UCSD-AML1 (cell line): ENCODE measurements around the gene CABP1.
A peak's percentile ranks its signal among the peaks of the same experiment; 100 is the strongest.
"Not testable (repeated sequence)": the region's sequence is repeated elsewhere in the genome, so short reads cannot be mapped to it uniquely, and the experiment has no call there.

ENCODE experiments used
- DNase-seq: peaks from one replicate; lab custom pipeline; 2025; ENCODE audit not compliant: unreplicated experiment; lab: John Stamatoyannopoulos, UW

The CABP1 gene

GRCh38 chr12:120639771-120640721 is at the start of gene CABP1:
Gene CABP1 (plus strand): TSS chr12:120640626. CDS start chr12:120640686, 60 bp downstream.
- DNase-seq, result no peak

- no peak for DNase-seq
These were observed 49.6 kb upstream of the CABP1 start for GRCh38 chr12:120590741-120591407.

- no peak for DNase-seq
These were observed 48.0 kb upstream of the CABP1 start for GRCh38 chr12:120592121-120593049.

GRCh38 chr12:120596901-120597300 is 43.5 kb upstream of the CABP1 start:
- no peak for DNase-seq

- DNase-seq, result no peak
These were observed 42.6 kb upstream of the CABP1 start for GRCh38 chr12:120597861-120598260.

DNA sequence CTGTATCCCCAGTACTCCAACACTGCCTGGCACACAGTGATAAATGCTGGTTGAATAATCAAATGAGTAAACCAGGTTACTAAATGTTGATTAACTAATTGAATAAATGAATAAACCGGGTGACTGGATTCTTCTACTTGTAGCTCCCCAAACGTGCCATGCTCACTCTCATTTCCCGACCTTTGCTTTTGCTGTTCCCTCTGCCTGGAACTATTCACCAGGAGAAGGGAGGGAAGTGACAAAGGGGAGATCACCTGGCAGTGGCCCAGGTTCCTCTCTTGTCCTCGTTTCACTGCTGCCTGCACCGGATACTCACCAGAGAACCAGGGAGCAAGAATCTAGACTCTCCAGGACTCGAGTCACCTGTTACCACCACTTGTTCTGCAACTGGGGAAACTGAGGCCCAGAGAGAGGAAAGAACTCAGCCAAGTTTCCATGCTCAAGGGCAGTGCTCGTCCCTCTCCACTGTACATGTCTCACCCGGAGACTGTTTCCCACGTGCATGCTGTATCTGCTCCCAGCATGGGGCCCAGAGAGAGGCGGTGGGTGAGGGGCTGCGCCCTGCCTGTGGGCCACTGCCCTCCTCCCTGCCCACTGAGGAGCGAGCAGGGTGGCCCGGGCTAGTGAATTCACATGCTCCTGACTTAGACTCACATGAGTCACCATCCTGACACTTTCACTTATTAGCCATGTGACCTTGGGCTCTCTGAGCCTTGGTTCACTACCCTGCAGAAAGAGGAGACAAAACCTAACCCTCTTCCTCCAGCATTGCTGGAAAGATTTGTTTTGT is 41.6 kb upstream of the CABP1 start:
- DNase-seq, result no peak

- no peak for DNase-seq
These were observed 40.5 kb upstream of the CABP1 start for GRCh38 chr12:120599672-120600552.

DNA sequence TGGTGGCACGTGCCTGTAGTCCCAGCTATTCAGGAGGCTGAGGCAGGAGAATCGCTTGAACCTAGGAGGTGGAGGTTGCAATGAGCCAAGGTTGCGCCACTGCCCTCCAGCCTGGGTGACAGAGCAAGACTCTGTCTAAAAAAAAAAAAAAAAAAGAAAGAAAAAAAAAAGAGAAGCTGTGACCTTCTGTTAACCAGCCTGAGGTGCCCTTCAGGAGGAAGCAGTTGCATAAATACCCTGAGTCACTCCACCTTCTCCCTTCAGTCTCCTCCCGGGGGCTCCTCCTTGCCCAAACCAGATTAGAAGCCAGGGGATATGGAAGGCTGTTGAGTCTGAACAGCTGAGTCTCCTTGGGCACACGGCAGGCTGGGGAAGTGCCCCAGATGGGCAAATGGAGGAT is 38.0 kb upstream of the CABP1 start:
- peak; percentile 38 for DNase-seq

DNA sequence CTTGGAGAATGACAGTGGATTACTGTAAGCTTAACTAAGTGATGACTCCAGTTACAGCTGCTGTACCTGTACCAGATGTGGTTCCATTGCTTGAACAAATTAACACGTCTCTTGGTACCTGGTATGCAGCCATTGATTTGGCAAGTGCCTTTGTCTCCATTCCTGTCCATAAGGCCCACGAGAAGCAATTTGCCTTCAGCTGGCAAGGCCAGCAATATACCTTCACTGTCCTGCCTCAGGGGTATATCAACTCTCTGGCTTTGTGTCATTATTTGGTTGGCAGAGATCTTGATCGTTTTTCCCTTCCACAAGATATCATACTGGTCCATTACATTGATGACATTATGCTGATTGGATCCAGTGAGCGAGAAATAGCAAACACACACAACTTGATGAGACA is 29.9 kb upstream of the CABP1 start:
- no peak for DNase-seq

- not testable (repeated sequence) for DNase-seq
These were observed 28.9 kb upstream of the CABP1 start for GRCh38 chr12:120611534-120611933.

- DNase-seq, result no peak
These were observed 25.6 kb upstream of the CABP1 start for GRCh38 chr12:120614848-120615247.

GRCh38 chr12:120617193-120617592 is 23.2 kb upstream of the CABP1 start:
- not testable (repeated sequence) for DNase-seq

DNA sequence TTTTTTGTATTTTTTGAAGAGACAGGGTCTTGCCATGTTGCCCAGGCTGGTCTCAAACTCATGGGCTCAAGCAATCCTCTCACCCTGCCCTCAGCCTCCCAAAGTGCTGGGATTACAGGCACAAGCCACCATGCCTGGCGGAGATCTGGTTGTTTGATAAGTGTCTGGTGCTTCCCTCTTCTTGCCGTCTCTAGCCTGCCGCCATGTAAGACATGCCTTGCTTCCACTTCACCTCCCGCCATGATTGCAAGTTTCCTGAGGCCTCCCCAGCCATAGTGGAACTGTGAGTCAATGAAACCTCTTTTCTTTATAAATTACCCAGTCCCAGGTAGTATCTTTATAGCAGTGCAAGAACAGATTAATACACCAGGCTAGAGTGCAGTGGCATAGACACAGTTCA is 22.7 kb upstream of the CABP1 start:
- not testable (repeated sequence) for DNase-seq

DNA sequence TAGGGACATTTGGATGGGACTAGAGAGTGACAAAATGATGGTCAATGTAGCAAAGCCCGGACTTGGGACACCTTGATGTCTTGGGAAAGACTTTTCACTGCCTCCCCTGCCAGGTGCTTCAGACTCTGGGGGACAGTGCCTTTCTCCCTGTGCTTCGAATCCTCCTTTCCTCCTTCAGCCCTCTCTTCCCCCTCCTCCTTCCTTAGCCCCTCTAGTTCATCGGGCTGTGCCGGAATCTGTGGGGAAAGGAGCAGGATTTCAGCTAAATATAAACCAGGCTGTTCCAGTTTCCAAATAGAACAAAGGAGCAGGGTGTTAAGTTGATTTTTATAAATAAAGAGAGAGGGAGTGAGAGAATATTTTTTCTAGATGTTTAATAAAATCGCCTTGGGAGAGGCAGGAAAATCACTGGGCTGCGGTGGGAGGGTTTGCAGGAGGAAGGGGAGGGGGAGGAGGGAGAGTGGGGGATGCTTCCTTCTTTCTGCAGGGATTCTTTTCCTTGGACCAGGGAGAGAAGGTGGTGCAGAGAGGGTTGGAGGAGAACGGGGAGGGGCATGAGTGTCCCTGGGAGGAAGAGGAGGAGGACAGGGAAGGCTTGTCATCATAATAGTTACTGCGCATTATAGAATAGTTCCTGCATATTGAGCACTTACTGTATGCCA is 21.3 kb upstream of the CABP1 start:
- no peak for DNase-seq

- DNase-seq, result no peak
These were observed 19.8 kb upstream of the CABP1 start for GRCh38 chr12:120620624-120621023.

GRCh38 chr12:120625557-120626419 is 14.6 kb upstream of the CABP1 start:
- no peak for DNase-seq

DNA sequence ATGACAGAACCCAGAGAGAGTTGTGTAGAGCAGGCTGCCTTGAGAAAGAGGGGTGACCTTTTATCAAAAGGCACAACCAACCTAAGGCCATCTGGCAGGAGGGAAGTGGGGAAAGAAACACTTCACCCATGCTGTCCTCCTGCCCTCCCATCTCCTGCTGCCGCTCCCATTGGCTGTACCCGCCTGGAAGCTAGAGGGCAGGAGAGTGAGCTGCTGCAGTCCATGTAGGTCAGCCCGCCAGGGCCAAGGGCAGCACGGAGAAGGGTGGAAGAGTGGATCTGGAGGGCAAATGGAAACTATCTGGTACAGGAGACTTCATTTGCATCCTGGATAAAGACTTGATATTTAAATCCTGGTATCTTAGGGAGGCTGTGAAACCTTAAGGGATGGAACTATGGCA is 11.5 kb upstream of the CABP1 start:
- no peak for DNase-seq
